ENCODE data around the gene RIMS4. TPM values are rescaled to one million over a fixed set of nuclear protein-coding genes. Genes with fewer than 3 reads are reported as not detected.

The RIMS4 gene
- total and polyA plus RNA-seq, 10 of the 15 experiments (the other 5 are each of a cell fraction or from before 2014, with no cell fraction given), result under 0.01 to 0.07 (median 0.05) TPM; not detected in 5

- TF ChIP-seq ZNF687 (IDR thresholded peaks at IDR 0.05), result no peak
Observed at GRCh38 chr20:44759595-44759994, 50.8 kb downstream of the RIMS4 start (continued).

- ChIA-PET RAD21 (ENCODE audit: unreplicated experiment) (no interaction called here), POLR2A (no interaction called here), CTCF (interaction anchor here (0.6 to 1.0 kb wide), 2 partner anchors 11 to 447 kb away, joined by 3 to 4 read pairs; no protein-coding TSS in a partner anchor), SMC1A (ENCODE audit: uncharacterized antibody, unreplicated experiment) (no interaction called here)
- Histone ChIP-seq H3K4me3 (no peak overlapping the region), H3K27ac (ENCODE audit: control insufficient read depth, insufficient read depth) (no peak overlapping the region), H3K4me1 (ENCODE audit: control insufficient read depth, insufficient read depth, low read length) (no peaks in the 10 kb centered on the region), H3K9me3 (replicated peaks; ENCODE audit: control insufficient read depth, insufficient read depth, low read length) (no peaks in the 10 kb centered on the region), H3K36me3 (ENCODE audit: control insufficient read depth in 2 of 2, insufficient read depth in 2 of 2, low read length in 1 of 2) (no peaks in the 10 kb centered on the region), H3K27me3 (replicated peaks in 1 of 2; ENCODE audit: control insufficient read depth in 2 of 2, insufficient read depth in 2 of 2, low read length in 1 of 2) (no peaks in the 10 kb centered on the region; a peak in 2 of 4 replicates), H2AFZ (ENCODE audit: control insufficient read depth, low read depth, low read length) (no peak overlapping the region), H3K4me2 (ENCODE audit: control insufficient read depth, insufficient read depth) (no peak overlapping the region), H4K20me1 (ENCODE audit: control insufficient read depth, insufficient read depth) (no peaks in the 10 kb centered on the region), H3K79me2 (ENCODE audit: control insufficient read depth, insufficient read depth, low read length) (no peaks in the 10 kb centered on the region), H3K9ac (ENCODE audit: control insufficient read depth, insufficient read depth, low read length) (no peak overlapping the region)
- TF ChIP-seq BCL11A (IDR thresholded peaks at IDR 0.05; ENCODE audit: low read depth, low read length), result no peak
- TF ChIP-seq GATAD2B (conservative IDR thresholded peaks at IDR 0.05; ENCODE audit: low read depth), result no peak
- no peak for TF ChIP-seq MTA2 (IDR thresholded peaks at IDR 0.05; ENCODE audit: low read depth)
- no peak for TF ChIP-seq FOXM1 (IDR thresholded peaks at IDR 0.05; ENCODE audit: low read depth, low read length)
- TF ChIP-seq STAT1 (conservative IDR thresholded peaks at IDR 0.05), result no peak
- no TSS peak for BruUV-seq (replicated peaks)
- intact Hi-C loops (cut with micrococcal nuclease; ENCODE audit: unreplicated experiment) (no loop called here), in situ Hi-C loops (cut with MboI) (no loop called here)
- no peak for DNase-seq (ENCODE audit: low read depth, low spot score)
- ATAC-seq, result no peak
- WGBS (ENCODE audit: insufficient coverage, insufficient replicate concordance, low lambda C conversion rate, missing lambda C conversion rate), result 12% methylated on average over 10 of the region's 10 CpGs
- FAIRE-seq, result no peak
Observed at GRCh38 chr20:44758247-44759101, 51.9 kb downstream of the RIMS4 start.
